OCI-LY3 (cell line): ENCODE data around the gene ECHDC1.

Experiments used
- EZH2phosphoT487 ChIP-seq: fragments of 200-600 bp; shearing (Covaris generic); IDR thresholded peaks from 2 replicates; pipeline ENCODE4 v1.6.1; 2018; ENCODE audit warnings: antibody characterized with exemption, mixed run types, low read depth
- TF ChIP-seq, protein P1 (sequence below): fragments of 200-600, 300-600 bp; sonication (generic); IDR thresholded peaks from 2 replicates; pipeline ENCODE4 v1.5.1; 2014; ENCODE audit warnings: antibody characterized with exemption, low read length, low read depth

DNA sequence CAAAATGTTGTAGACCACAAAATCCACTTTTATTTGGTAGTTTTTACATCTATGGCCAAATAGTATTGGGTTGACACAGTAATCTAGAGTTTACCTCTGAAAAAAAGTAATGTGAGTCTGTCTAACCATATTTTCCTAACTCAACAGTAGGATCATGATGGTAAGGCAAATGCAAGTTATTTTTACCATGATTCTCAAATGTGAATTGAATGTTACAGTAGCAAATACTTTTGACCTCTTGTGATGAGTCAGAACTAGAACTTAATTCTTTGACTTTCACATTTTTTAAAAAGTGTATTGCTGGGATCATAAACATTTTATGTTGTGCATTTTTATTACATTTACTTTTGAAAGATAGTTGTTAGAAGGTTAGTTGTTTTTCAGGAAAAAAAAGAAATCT, 54.7 kb downstream of the ECHDC1 start:
- TF ChIP-seq, protein P1, sequence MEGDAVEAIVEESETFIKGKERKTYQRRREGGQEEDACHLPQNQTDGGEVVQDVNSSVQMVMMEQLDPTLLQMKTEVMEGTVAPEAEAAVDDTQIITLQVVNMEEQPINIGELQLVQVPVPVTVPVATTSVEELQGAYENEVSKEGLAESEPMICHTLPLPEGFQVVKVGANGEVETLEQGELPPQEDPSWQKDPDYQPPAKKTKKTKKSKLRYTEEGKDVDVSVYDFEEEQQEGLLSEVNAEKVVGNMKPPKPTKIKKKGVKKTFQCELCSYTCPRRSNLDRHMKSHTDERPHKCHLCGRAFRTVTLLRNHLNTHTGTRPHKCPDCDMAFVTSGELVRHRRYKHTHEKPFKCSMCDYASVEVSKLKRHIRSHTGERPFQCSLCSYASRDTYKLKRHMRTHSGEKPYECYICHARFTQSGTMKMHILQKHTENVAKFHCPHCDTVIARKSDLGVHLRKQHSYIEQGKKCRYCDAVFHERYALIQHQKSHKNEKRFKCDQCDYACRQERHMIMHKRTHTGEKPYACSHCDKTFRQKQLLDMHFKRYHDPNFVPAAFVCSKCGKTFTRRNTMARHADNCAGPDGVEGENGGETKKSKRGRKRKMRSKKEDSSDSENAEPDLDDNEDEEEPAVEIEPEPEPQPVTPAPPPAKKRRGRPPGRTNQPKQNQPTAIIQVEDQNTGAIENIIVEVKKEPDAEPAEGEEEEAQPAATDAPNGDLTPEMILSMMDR: no peak
- no peak for TF ChIP-seq EZH2phosphoT487
